Testis (tissue), 2 donors: ENCODE measurements around the gene TNXB.

Experiments used
- POLR2A ChIP-seq: fragments of 450-650 bp; IDR thresholded peaks from one replicate; pipeline ENCODE4 v1.6.1; 2017; ENCODE audit warnings: antibody characterized with exemption, mild to moderate bottlenecking, moderate library complexity
- TF ChIP-seq, protein P1 (sequence below), 3 experiments: fragments of 450-650 bp in 2 of 3; fragments of 200-600 bp in 1 of 3; sonication (generic) in 1 of 3; IDR thresholded peaks; one replicate each; pipeline ENCODE4 v1.5.1; 2016 to 2019; ENCODE audit warnings: antibody characterized with exemption in 3 of 3, mild to moderate bottlenecking in 2 of 3, moderate library complexity in 1 of 3

DNA sequence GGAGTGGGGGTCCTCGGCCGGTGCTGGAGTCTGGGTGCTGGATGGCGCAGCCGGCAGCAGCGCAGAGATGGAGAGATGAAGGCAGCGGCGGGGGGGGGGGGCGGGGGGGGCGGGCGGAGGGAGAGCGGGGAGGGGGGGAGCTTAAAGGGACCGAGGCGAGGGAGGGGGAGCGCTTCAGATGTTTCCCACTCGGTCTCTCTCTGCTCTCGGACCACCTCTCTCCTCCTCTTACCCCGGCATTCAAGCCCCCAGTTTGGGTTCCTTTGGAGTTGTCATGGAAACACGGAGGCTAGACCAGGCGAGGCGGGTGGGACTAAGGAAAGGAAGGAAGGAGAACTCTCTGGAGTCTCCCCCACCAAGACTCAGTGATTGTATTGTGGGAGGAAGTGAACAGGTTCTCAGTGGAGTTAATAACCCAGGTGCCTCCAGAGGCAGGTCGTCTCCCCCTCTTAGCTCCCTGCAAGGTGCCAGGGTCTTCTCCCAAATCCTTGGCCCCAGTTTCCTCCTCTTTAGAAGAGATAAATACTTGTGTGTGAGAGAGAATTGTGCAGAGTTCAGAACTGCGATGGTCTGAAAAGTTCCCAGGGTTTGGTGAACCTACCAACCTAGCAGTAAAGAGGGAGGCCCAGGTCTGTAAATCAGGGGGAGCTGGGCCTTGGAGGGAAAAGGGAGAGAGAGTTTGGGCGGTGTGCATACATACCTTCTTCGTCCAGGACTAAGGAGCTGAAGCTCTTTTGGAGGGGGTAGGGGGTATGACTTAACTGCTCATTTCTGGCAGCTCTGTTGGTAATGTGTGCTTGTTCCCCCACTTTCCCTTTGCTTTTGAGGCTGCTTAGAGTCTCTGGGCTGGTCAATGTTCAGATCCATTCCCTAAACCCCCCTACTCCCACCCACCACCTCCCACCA lies 43.0 kb upstream of the TNXB start, which contains the start of gene PRRT1:
- TF ChIP-seq POLR2A = no peak
- TF ChIP-seq, protein P1, sequence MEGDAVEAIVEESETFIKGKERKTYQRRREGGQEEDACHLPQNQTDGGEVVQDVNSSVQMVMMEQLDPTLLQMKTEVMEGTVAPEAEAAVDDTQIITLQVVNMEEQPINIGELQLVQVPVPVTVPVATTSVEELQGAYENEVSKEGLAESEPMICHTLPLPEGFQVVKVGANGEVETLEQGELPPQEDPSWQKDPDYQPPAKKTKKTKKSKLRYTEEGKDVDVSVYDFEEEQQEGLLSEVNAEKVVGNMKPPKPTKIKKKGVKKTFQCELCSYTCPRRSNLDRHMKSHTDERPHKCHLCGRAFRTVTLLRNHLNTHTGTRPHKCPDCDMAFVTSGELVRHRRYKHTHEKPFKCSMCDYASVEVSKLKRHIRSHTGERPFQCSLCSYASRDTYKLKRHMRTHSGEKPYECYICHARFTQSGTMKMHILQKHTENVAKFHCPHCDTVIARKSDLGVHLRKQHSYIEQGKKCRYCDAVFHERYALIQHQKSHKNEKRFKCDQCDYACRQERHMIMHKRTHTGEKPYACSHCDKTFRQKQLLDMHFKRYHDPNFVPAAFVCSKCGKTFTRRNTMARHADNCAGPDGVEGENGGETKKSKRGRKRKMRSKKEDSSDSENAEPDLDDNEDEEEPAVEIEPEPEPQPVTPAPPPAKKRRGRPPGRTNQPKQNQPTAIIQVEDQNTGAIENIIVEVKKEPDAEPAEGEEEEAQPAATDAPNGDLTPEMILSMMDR (IDR thresholded peaks at IDR 0.05) = no peak
